Right lobe of liver (tissue), 4 donors: Measurements from ENCODE around the gene ADARB2.

Experiments
- POLR2A ChIP-seq: fragments of 450-650 bp; IDR thresholded peaks from one replicate; pipeline ENCODE4 v1.6.1; 2017; ENCODE audit warnings: antibody characterized with exemption, mild to moderate bottlenecking
- TF ChIP-seq, protein P1 (sequence below), 4 donors: fragments of 200-600 bp in 3 of 4; fragments of 450-650 bp in 1 of 4; IDR thresholded peaks; one replicate each; pipeline versions ENCODE4 v1.5.1 to v1.8.0; 2016 to 2022; ENCODE audit warnings: antibody characterized with exemption in 4 of 4, mild to moderate bottlenecking in 2 of 4
- donor health status: DM: no; HTN: no; CAD: no.
- donor health status: DM: no; HTN: no; CAD: no.
- donor health status: DM: no; HTN: yes; CAD: no.

DNA sequence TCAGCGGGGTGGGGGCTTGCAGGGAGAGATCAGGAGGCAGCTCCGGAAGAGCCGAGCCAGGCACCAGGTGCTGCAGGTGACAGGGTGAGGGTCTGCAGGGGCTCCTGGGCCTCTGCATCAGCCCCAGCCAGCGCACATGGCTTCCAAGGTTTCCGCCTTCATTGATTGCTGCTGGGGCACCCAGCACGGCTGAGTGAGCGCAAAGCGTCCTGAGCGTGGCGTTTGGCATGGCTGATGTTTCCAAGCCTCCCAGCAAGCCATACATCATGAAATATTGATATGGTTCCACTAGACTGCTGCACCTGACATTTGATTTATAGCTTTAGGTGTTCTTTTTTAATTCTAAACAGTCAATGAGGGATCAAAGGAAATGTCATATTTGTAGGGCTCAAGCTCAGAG is 422.1 kb downstream of the ADARB2 start:
- TF ChIP-seq, protein P1, sequence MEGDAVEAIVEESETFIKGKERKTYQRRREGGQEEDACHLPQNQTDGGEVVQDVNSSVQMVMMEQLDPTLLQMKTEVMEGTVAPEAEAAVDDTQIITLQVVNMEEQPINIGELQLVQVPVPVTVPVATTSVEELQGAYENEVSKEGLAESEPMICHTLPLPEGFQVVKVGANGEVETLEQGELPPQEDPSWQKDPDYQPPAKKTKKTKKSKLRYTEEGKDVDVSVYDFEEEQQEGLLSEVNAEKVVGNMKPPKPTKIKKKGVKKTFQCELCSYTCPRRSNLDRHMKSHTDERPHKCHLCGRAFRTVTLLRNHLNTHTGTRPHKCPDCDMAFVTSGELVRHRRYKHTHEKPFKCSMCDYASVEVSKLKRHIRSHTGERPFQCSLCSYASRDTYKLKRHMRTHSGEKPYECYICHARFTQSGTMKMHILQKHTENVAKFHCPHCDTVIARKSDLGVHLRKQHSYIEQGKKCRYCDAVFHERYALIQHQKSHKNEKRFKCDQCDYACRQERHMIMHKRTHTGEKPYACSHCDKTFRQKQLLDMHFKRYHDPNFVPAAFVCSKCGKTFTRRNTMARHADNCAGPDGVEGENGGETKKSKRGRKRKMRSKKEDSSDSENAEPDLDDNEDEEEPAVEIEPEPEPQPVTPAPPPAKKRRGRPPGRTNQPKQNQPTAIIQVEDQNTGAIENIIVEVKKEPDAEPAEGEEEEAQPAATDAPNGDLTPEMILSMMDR (IDR thresholded peaks at IDR 0.05), result no peak
- no peak for TF ChIP-seq POLR2A
